Liver (tissue), 9 donors: ENCODE data around the gene PCDHGB3. TPM values are rescaled to one million over a fixed set of nuclear protein-coding genes. Genes with fewer than 3 reads are reported as not detected.
"Not testable (repeated sequence)": the region's sequence is repeated elsewhere in the genome, so short reads cannot be mapped to it uniquely, and the experiment has no call there.

Experiments
- DNase-seq: peaks from one replicate; pipeline ENCODE4 v3.0.0-alpha.2; 2017; ENCODE audit warnings: low spot score
- H3K27ac ChIP-seq, 2 donors: one replicate each; pipeline ENCODE4 v1.7.0; 2013; ENCODE audit warnings: inconsistent platforms in 2 of 2, low read length in 2 of 2, control low read depth in 1 of 2, low read depth in 1 of 2, mild to moderate bottlenecking in 1 of 2
- H3K27me3 ChIP-seq, 4 donors: one replicate each; pipeline versions ENCODE4 v1.6.1 to v1.7.0; 2013; ENCODE audit warnings: low read length in 3 of 4, inconsistent platforms in 1 of 4, mild to moderate bottlenecking in 1 of 4, moderate library complexity in 1 of 4; ENCODE audit not compliant: control insufficient read depth in 4 of 4, insufficient read depth in 4 of 4
- H3K36me3 ChIP-seq, 4 donors: one replicate each; pipeline versions ENCODE4 v1.6.1 to v1.7.0; 2013; ENCODE audit warnings: low read length in 3 of 4, mild to moderate bottlenecking in 3 of 4, low read depth in 1 of 4, moderate library complexity in 1 of 4; ENCODE audit not compliant: control insufficient read depth in 4 of 4, insufficient read depth in 3 of 4
- H3K4me1 ChIP-seq, 4 donors: one replicate each; pipeline versions ENCODE4 v1.6.1 to v1.7.0; 2013; ENCODE audit warnings: low read length in 3 of 4, mild to moderate bottlenecking in 3 of 4, moderate library complexity in 1 of 4; ENCODE audit not compliant: control insufficient read depth in 4 of 4, insufficient read depth in 4 of 4
- H3K4me3 ChIP-seq, 3 donors: one replicate each; pipeline versions ENCODE4 v1.6.1 to v1.7.0; 2013; ENCODE audit warnings: low read length in 3 of 3, control low read depth in 1 of 3, low read depth in 1 of 3, mild to moderate bottlenecking in 1 of 3
- H3K9ac ChIP-seq, 2 donors: one replicate each; pipeline ENCODE4 v1.7.0; 2013; ENCODE audit warnings: low read length in 2 of 2, mild to moderate bottlenecking in 2 of 2, moderate library complexity in 2 of 2, control low read depth in 1 of 2, low read depth in 1 of 2
- H3K9me3 ChIP-seq, 4 donors: one replicate each; pipeline versions ENCODE4 v1.6.1 to v1.7.0; 2013; ENCODE audit warnings: low read length in 3 of 4; ENCODE audit not compliant: control insufficient read depth in 4 of 4
- ATF3 ChIP-seq: IDR thresholded peaks from 2 replicates; pipeline ENCODE4 v1.6.1; 2016; ENCODE audit warnings: antibody characterized with exemption
- CTCF ChIP-seq: fragments of 150-350 bp; IDR thresholded peaks from 2 replicates; pipeline ENCODE4 v1.5.1; 2017; ENCODE audit warnings: improper control_type of control experiment, low read depth, low read length; ENCODE audit not compliant: missing input control
- FOXA1 ChIP-seq: IDR thresholded peaks from 2 replicates; pipeline ENCODE4 v1.6.1; 2016; ENCODE audit warnings: antibody characterized with exemption
- HNF4A ChIP-seq, 2 donors: conservative IDR thresholded peaks; 2 replicates each; pipeline ENCODE4 v1.6.1; 2016; ENCODE audit warnings: antibody characterized with exemption in 2 of 2, mild to moderate bottlenecking in 2 of 2
- HNF4G ChIP-seq: IDR thresholded peaks from 2 replicates; pipeline ENCODE4 v1.6.1; 2016; ENCODE audit warnings: antibody characterized with exemption
- JUND ChIP-seq, 2 donors: IDR thresholded peaks; 2 replicates each; pipeline ENCODE4 v1.6.1; 2016; ENCODE audit warnings: antibody characterized with exemption in 2 of 2
- RAD21 ChIP-seq, 2 donors: IDR thresholded peaks; 2 replicates each; pipeline ENCODE4 v1.6.1; 2016; ENCODE audit warnings: antibody characterized with exemption in 2 of 2, mild to moderate bottlenecking in 2 of 2
- YY1 ChIP-seq: IDR thresholded peaks from 2 replicates; pipeline ENCODE4 v1.6.1; 2016; ENCODE audit warnings: antibody characterized with exemption, mild to moderate bottlenecking
- WGBS: extraction: QIAGEN DNeasy Blood & Tissue Kit; methylation state at CpG from one replicate; pipeline ENCODE4 v1.1.7; 2013; 5-methylcytosine and 5-hydroxymethylcytosine counted together
- polyA plus RNA-seq, 2 donors: library from polyadenylated mRNA; stranded (reverse) in 1 of 2; unstranded in 1 of 2; fragments of 200-250 nt in 1 of 2; fragments of >200 nt in 1 of 2; fragmentation: Nextera tagmentation in 1 of 2; extraction: Ambion mirVana in 1 of 2; gene quantifications; one replicate each; pipeline versions ENCODE4 v1.2.1 to v1.2.3, GENCODE V29; 2013 to 2015
- total RNA-seq, 2 donors: library from RNA; depleted of rRNA; stranded (reverse); fragments of >200 nt; gene quantifications; one replicate each; pipeline ENCODE4 v1.2.3, GENCODE V29; 2014
- donor health status: healthy.
- donor health status: healthy.
- donor health status: healthy.
- donor health status: healthy.
- donor health status: healthy.

Gene PCDHGB3
- total and polyA plus RNA-seq, 4 donors = 0.07 to 1.2 (median 0.37) TPM; not detected in 1

- no peak for DNase-seq
- Histone ChIP-seq H3K27ac (no peak within 1 kb of the TSS), H3K9me3 (peaks cover 37 to 83% (median 56%) of the 10 kb centered on the region in 4 donors), H3K4me1 (no peaks in the 10 kb centered on the region), H3K9ac (no peak within 1 kb of the TSS), H3K36me3 (no peaks in the 10 kb centered on the region), H3K27me3 (peaks cover 0 to 5% (median 0%) of the 10 kb centered on the region in 4 donors), H3K4me3 (peak within 1 kb of the TSS in 2 of 3 donors; percentile 23 to 46)
- 20% methylated on average over 27 of the region's 27 CpGs for WGBS
- TF ChIP-seq RAD21 (IDR thresholded peaks at IDR 0.05) = peak; percentile 9 to 22
- TF ChIP-seq FOXA1 = no peak
- TF ChIP-seq CTCF = peak; percentile 13
- TF ChIP-seq HNF4A (conservative IDR thresholded peaks at IDR 0.05) = no peak
These were observed 3.8 kb downstream of the PCDHGB3 start, which contains the start of gene PCDHGA6 for GRCh38 chr5:141373673-141374317. PCDHGA6 (plus strand) TSS chr5:141373891; CDS start chr5:141374084, 193 bp downstream.

- Histone ChIP-seq H3K9me3 (peaks cover 37 to 78% (median 56%) of the 10 kb centered on the region in 4 donors), H3K27ac (no peak overlapping the region), H3K36me3 (no peaks in the 10 kb centered on the region), H3K9ac (no peak overlapping the region), H3K4me1 (no peaks in the 10 kb centered on the region), H3K27me3 (peaks cover 0 to 5% (median 0%) of the 10 kb centered on the region in 4 donors), H3K4me3 (peak overlapping the region in 1 of 3 donors; percentile 41)
- no peak for TF ChIP-seq YY1
- no peak for TF ChIP-seq HNF4G
- no peak for TF ChIP-seq JUND (IDR thresholded peaks at IDR 0.05)
- no peak for TF ChIP-seq ATF3
- 46% methylated on average over 14 of the region's 14 CpGs for WGBS
- no peak for DNase-seq
These were observed 4.6 kb downstream of the PCDHGB3 start for GRCh38 chr5:141374627-141375026.

- H3K9ac ChIP-seq, H3K4me1 ChIP-seq, H3K27me3 ChIP-seq, DNase-seq, H3K27ac ChIP-seq, H3K36me3 ChIP-seq: not testable (repeated sequence)
- WGBS = 47% methylated on average over 43 of the region's 48 CpGs
- Histone ChIP-seq H3K9me3 (peaks cover 34 to 75% (median 51%) of the 10 kb centered on the region in 4 donors), H3K4me3 (peak overlapping the region in 2 of 3 donors; percentile 5 to 41)
These were observed 5.6 kb downstream of the PCDHGB3 start for GRCh38 chr5:141375444-141376155.
